Activated CD8-positive, alpha-beta memory T cell treated with anti-CD3 and anti-CD28 coated beads, Interleukin-2, amount 50 U/mL, for 1 hour (primary cell): Measurements from ENCODE around the gene METTL5.
"Not testable (repeated sequence)": the region's sequence is repeated elsewhere in the genome, so short reads cannot be mapped to it uniquely, and the experiment has no call there.

Experiments
- DNase-seq: peaks from one replicate; pipeline ENCODE4 v3.0.0-alpha.2; 2020; ENCODE audit errors: extremely low read depth

The METTL5 gene

DNA sequence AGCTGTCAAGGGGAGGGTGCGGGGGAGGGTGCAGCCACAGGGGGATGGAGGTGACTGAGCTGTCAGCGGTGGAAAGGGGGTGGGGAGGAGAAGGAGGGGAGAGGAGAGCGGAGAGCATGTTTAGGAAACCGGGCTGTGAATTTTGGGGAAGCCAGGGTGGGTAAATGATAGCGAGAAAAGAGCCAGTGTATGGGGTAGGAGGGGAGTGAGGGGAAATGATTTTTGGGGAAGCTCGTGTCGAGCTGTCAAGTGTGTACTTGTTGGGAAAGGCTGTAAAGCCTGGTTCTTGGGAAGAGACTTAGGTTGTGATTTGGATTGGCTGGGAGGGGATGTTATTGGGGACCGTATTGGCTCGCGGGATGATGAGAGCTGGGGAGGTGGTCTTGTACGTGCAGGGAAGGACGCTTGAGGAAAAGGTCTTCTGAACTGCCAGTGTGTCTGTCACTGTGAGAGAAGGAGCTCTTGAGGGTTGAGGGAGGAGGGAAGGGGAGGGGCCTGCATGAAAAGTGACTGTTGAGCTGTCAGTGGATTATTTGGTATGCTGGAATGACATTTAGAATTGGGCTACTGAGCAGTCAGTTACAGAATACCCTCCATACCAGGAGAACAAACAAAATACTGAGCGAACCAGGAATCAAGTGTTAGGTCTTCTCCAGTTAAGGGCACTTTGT lies 3.6 kb upstream of the METTL5 start:
- DNase-seq, result no peak

GRCh38 chr2:169827272-169828140 lies 2.8 kb upstream of the METTL5 start, which contains the start of gene UBR3:
Gene UBR3 (plus strand): TSS chr2:169827454. CDS start chr2:169827508, 54 bp downstream.
- peak; percentile 75 for DNase-seq

DNA sequence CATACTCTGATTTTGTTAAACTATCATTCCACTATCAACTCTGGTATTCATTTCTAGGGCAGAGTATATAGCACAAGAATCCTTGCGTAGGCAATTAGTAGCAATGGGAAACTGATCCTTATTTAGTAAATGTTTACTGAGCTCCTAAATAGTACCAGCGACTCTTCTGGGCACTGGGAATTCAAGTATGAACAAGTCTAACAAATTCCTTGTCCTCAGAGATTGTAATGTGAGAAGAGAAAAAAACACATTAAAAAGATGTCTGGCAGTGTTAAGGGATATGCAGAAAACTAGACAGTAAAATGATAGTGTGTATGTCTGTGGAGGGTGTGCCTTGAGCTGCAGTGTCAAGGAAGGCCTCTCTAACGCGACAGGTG lies 721 bp downstream of the METTL5 start:
- DNase-seq, result no peak

DNA sequence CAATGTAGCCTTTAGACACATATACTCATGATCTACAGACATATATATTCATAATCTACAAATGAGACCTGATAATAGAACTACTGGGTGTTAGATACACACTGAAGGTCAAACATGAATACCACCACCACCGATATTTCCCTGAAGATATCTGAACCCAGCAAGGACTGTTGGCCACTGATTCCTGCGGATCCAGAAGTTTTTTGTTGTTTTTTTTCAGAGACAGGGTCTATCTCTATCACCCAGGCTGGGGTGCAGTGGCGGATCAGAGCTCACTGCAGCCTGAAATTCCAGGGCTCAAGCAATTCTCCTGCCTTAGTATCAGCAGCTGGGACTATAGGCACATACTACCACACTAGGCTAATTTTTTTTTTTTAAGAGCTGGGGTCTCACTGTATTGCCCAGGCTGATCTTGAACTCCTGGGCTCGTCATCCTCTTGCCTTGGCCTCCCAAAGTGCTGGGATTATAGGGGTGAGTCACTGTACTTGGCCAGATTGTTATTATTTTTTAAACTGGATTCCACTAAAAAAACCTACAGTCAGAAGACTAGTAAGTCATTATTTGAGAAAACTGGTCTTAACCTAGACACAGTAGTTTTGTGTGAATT lies 1.8 kb downstream of the METTL5 start:
- DNase-seq, result no peak

DNA sequence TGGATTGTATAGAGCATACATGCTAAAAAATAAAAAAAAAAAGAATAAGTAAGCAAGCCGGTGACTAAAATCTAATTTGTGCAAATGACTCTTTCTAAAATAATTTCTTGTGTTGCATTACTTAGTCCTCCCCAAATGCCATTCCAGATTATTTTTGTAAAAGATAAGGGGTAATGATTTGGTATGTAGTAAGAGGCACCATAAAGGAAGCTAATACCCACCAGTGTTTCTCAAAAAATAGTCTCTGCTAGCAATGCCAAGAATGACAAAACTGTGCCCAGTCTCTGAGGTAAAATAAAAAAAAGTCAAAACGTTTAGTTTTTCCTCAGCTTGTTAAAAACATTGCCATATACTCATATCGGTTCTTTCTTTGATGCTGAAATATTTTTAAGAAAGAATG lies 2.7 kb downstream of the METTL5 start:
- no peak for DNase-seq

DNA sequence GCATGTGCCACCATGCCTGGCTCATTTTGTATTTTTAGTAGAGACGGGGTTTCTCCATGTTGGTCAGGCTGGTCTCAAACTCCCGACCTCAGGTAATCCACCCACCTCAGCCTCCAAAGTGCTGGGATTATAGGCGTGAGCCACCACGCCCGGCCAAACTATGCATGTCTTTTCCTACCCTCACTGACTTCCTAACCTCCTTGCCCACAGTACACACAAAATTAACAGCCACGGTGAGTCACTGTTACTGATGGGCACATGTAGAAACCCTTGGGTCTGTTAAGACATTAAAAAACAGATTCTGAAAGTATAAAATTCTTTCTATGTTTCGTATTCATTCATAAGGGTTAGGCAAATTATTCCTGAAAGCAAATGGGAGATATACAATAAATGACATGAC lies 4.6 kb downstream of the METTL5 start:
- not testable (repeated sequence) for DNase-seq

DNA sequence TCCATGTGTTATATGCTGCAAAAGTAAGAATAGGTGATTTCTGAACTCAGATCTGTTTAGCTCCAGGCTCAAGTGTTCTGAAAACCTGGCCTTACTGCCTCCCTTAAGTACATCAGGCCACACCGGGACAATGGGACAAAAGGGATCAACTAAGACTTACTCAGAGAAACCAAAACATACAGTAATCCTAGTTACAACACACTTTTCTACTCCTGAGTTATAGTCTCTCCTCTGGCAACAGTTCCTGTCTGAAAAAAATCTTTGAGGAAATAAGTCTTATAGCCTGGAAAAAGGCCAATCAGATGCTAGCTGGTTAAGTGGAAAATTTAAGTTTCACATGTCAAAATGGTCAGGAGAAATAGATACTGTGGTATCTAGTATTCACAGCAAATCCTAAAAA lies 5.6 kb downstream of the METTL5 start:
- DNase-seq, result no peak

- no peak for DNase-seq
Measured at GRCh38 chr2:169818241-169818640, 6.5 kb downstream of the METTL5 start.

- not testable (repeated sequence) for DNase-seq
Measured at GRCh38 chr2:169817369-169817768, 7.3 kb downstream of the METTL5 start.

DNA sequence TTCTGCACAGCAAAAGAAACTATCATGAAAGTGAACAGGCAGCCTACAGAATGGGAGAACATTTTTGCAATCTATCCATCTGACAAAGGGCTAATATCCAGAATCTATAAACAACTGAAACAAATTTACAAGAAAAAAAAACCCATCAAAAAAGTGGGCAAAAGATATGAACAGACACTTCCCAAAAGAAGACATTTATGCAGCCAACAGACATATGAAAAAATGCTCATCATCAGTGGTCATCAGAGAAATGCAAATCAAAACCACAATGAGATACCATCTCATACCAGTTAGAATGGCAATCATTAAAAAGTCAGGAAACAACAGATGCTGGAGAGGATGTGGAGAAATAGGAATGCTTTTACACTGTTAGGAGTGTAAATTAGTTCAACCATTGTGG lies 7.7 kb downstream of the METTL5 start:
- not testable (repeated sequence) for DNase-seq

GRCh38 chr2:169815849-169816248 lies 8.9 kb downstream of the METTL5 start:
- DNase-seq, result no peak

- no peak for DNase-seq
Measured at GRCh38 chr2:169808221-169808620, 16.5 kb downstream of the METTL5 start.

DNA sequence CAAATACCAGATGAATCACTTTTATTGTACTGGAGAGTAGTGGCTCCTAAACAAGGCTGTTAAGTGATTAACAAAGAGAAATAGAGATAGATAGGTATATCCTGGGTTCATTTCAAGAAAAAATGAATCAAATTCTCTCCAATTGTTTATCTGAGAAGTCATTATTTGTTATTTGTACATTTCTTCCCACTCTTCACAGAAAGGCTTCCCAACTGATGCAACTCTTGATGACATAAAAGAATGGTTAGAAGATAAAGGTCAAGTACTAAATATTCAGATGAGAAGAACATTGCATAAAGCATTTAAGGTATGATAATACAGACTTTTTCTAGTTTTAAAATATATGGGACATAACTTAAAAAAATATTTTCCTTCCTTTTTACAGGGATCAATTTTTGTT lies 18.1 kb downstream of the METTL5 start:
- DNase-seq, result no peak

DNA sequence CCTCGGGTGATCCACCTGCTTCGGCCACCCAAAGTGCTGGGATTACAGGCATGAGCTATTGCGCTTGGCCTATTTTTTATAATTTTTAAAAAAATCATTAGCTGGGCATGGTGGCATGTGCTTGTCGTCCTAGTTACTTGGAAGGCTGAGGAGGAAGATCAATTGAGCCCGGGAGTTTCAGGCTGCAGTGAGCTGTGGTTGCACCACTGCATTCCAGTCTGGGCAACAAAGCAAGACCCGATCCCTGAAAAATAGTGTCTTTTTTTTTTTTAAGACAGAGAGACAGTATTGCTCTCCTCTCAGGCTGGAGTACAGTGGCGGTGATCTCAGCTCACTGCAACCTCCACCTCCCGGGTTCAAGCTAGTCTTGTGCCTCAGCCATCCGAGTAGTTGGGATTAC lies 21.2 kb downstream of the METTL5 start:
- DNase-seq, result no peak

- DNase-seq, result peak; percentile 89
Measured at GRCh38 chr2:169798718-169799592, 25.8 kb downstream of the METTL5 start, which contains the start of gene SSB. Gene SSB (plus strand): TSS chr2:169798871. CDS start chr2:169800961, 2,090 bp downstream.

DNA sequence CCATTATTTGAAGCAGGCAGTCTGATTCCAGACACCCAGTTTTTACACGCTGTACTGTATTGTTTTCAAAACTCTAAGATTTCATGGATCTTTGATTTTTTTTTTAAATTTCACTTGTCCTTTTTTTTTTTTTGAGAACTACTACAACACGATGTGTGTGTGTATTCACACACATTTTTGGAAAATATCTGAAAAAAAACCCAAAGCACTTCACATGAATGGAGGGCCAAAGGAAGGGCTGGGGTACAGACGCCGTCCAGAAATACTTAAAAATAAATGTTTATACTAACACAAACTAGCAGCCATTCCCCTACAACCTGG lies 26.3 kb downstream of the METTL5 start:
- DNase-seq, result no peak

DNA sequence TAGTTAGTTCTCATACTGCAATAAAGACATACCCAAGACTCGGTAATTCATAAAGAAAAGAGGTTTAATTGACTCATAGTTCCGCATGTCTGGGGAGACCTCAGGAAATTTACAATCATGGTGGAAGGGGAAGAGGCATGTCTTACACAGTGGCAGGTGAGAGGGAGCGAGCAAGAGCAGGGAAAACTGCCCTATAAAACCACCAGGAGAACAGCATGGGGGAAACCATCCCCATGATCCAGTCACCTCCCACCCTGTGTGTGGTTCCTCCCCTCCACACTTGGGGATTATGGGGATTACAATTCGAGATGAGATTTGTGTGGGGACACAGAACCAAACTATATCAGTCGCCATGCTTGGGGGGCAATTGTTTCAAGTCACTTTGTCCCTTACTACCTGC lies 27.1 kb downstream of the METTL5 start:
- DNase-seq, result no peak

DNA sequence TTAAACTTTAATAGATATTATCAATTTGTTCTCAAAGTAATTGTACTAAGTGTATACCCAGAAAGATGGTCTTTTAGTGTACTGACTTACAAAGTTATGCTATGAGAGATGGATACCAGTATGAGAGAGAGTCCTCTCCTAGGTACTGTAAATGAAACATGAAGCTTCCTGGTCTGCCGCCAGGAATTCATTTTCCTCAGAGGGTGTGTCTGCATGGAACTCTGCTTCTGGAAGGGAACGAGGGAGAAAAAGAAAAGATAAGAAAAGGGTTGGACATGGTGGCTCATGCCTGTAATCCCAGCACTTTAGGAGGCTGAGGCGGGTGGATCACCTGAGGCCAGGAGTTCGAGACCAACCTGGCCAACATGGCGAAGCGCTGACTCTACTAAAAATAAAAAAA lies 28.3 kb downstream of the METTL5 start:
- DNase-seq, result no peak

DNA sequence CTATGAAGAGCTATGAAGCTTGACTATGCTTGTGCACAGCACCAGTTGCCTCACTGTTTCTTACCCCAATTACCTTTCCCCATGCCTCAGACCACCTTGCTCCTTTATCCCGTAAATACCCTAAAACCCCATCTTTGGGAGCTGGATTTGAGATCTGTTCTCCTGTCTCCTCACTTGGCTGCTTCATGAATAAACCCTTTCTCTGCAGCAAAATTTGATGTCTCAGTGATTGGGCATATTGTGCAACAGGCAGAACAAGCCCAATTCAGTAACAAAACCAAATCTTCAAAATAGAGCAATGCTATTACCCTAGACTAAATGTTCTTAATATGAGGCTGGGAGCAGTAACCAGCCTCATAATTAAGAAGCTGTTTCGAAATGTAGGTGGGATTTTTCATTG lies 29.5 kb downstream of the METTL5 start:
- no peak for DNase-seq

DNA sequence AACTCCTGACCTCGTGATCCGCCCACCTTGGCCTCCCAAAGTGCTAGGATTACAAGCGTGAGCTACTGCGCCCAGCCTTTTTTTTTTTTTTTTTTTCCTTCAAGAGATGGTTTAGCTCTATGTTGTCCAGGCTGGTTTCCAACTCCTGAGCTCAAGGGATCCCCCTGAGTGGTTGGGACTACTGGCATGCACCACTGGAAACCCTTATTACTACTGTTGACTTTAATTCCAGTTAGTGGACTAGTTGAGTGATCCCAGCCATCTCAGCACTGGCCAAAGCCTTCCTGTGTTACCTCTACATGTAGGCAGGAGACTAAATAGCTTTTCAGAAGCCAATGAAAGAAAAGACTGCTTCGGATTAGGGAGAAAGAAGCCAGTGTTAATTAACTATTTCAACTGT lies 34.1 kb downstream of the METTL5 start:
- no peak for DNase-seq

- DNase-seq, result no peak
Measured at GRCh38 chr2:169782513-169782912, 42.2 kb downstream of the METTL5 start.
